HG03439 (cell line): ENCODE measurements around the gene STUB1.
"Not testable (repeated sequence)": the region's sequence is repeated elsewhere in the genome, so short reads cannot be mapped to it uniquely, and the experiment has no call there.

Experiments
- ATAC-seq: cut with Tn5 transposase; IDR thresholded peaks from one replicate; pipeline ENCODE4 v1.9.1; 2021; ENCODE audit warnings: mild to moderate bottlenecking, moderate library complexity; ENCODE audit not compliant: unreplicated experiment

The STUB1 gene

GRCh38 chr16:710500-711075 lies 30.4 kb downstream of the STUB1 start:
- ATAC-seq: no peak

- no peak for ATAC-seq
These were observed 30.9 kb downstream of the STUB1 start for GRCh38 chr16:711084-711483.

GRCh38 chr16:711548-712320 lies 31.5 kb downstream of the STUB1 start:
- ATAC-seq: no peak

- ATAC-seq: not testable (repeated sequence)
These were observed 32.6 kb downstream of the STUB1 start for GRCh38 chr16:712740-713250.

GRCh38 chr16:714079-714478 lies 33.9 kb downstream of the STUB1 start:
- no peak for ATAC-seq

- peak; percentile 51 for ATAC-seq
These were observed 34.6 kb downstream of the STUB1 start, which contains the start of gene METRN for GRCh38 chr16:714558-715476. Gene METRN (plus strand): TSS chr16:715118. CDS start chr16:715290, 172 bp downstream.

GRCh38 chr16:715477-716199 lies 35.4 kb downstream of the STUB1 start:
- peak; percentile 10 for ATAC-seq

GRCh38 chr16:716200-716568 lies 36.0 kb downstream of the STUB1 start:
- no peak for ATAC-seq

- ATAC-seq: no peak
These were observed 36.6 kb downstream of the STUB1 start for GRCh38 chr16:716768-717325.

GRCh38 chr16:717450-718245 lies 37.4 kb downstream of the STUB1 start:
- no peak for ATAC-seq

- no peak for ATAC-seq
These were observed 38.2 kb downstream of the STUB1 start for GRCh38 chr16:718389-718788.

GRCh38 chr16:718922-719321 lies 38.7 kb downstream of the STUB1 start:
- ATAC-seq: no peak

GRCh38 chr16:719815-720446 lies 39.7 kb downstream of the STUB1 start:
- ATAC-seq: no peak

GRCh38 chr16:720447-720989 lies 40.3 kb downstream of the STUB1 start:
- peak; percentile 5 for ATAC-seq

GRCh38 chr16:720990-721764 lies 41.0 kb downstream of the STUB1 start, which contains the start of gene ANTKMT:
Gene ANTKMT (plus strand): TSS chr16:721146. CDS start chr16:721275, 129 bp downstream.
- peak; percentile 53 for ATAC-seq

- ATAC-seq: no peak
These were observed 41.7 kb downstream of the STUB1 start for GRCh38 chr16:721765-722540.
